Loucy (cell line): ENCODE data around the gene TMEM176A.
"Not testable (repeated sequence)": the region's sequence is repeated elsewhere in the genome, so short reads cannot be mapped to it uniquely, and the experiment has no call there.

ENCODE experiments used
- H2AFZ ChIP-seq: fragments of 200-600 bp; sonication (generic); 2 replicates; pipeline ENCODE4 v1.6.0; 2016; ENCODE audit warnings: antibody characterized with exemption, mild to moderate bottlenecking, low read length, moderate library complexity
- H3F3A ChIP-seq: fragments of 200-600 bp; 2 replicates; pipeline ENCODE4 v1.6.0; 2016; ENCODE audit warnings: antibody characterized with exemption, low read depth, mild to moderate bottlenecking
- H3K27me3 ChIP-seq: fragments of 200-600 bp; sonication (generic); 2 replicates; pipeline ENCODE4 v1.6.1; 2014; ENCODE audit warnings: low read length, mild to moderate bottlenecking; ENCODE audit not compliant: insufficient read depth, poor library complexity, severe bottlenecking
- H3K36me3 ChIP-seq: fragments of 200-600 bp; sonication (generic); 2 replicates; pipeline ENCODE4 v1.6.1; 2016; ENCODE audit warnings: low read length; ENCODE audit not compliant: insufficient read depth
- H3K4me1 ChIP-seq: fragments of 200-600 bp; sonication (generic); 2 replicates; pipeline ENCODE4 v1.5.1; 2014; ENCODE audit warnings: low read length, mild to moderate bottlenecking; ENCODE audit not compliant: insufficient read depth, poor library complexity, severe bottlenecking
- H3K4me2 ChIP-seq: fragments of 200-600 bp; sonication (generic); 2 replicates; pipeline ENCODE4 v1.6.0; 2014; ENCODE audit warnings: antibody characterized with exemption, low read length, low read depth, mild to moderate bottlenecking; ENCODE audit not compliant: poor library complexity, severe bottlenecking
- H3K4me3 ChIP-seq: fragments of 200-600 bp; sonication (generic); 2 replicates; pipeline ENCODE4 v1.5.1; 2014; ENCODE audit warnings: low read length, mild to moderate bottlenecking, mixed read lengths; ENCODE audit not compliant: poor library complexity, severe bottlenecking
- H3K79me2 ChIP-seq: fragments of 200-600 bp; sonication (generic); 2 replicates; pipeline ENCODE4 v1.6.1; 2014; ENCODE audit warnings: low read length; ENCODE audit not compliant: insufficient read depth
- H3K9ac ChIP-seq: fragments of 200-600 bp; sonication (generic); 2 replicates; pipeline ENCODE4 v1.6.0; 2014; ENCODE audit warnings: mild to moderate bottlenecking, low read depth, low read length, moderate library complexity; ENCODE audit not compliant: poor library complexity, severe bottlenecking
- H3K9me2 ChIP-seq: fragments of 200-600 bp; sonication (generic); replicated peaks from 2 replicates; pipeline ENCODE4 v1.6.1; 2016; ENCODE audit warnings: low read depth, low read length, mixed read lengths
- H3K9me3 ChIP-seq: fragments of 200-600 bp; sonication (generic); 2 replicates; pipeline ENCODE4 v1.6.1; 2014; ENCODE audit warnings: mild to moderate bottlenecking, antibody characterized with exemption, low read length, low read depth; ENCODE audit not compliant: insufficient read depth
- H4K20me1 ChIP-seq: fragments of 200-600 bp; sonication (generic); 2 replicates; pipeline ENCODE4 v1.6.0; 2014; ENCODE audit warnings: antibody characterized with exemption, low read length, mild to moderate bottlenecking; ENCODE audit not compliant: insufficient read depth, poor library complexity, severe bottlenecking
- EZH2phosphoT487 ChIP-seq: fragments of 200-600 bp; IDR thresholded peaks from 2 replicates; pipeline ENCODE4 v1.6.1; 2018; ENCODE audit warnings: antibody characterized with exemption, mild to moderate bottlenecking, moderate library complexity, borderline replicate concordance
- TF ChIP-seq, protein P1 (sequence below): fragments of 200-600 bp; sonication (generic); conservative IDR thresholded peaks from 2 replicates; pipeline ENCODE4 v1.5.1; 2014; ENCODE audit warnings: mild to moderate bottlenecking, antibody characterized with exemption, low read length

Gene TMEM176A

DNA sequence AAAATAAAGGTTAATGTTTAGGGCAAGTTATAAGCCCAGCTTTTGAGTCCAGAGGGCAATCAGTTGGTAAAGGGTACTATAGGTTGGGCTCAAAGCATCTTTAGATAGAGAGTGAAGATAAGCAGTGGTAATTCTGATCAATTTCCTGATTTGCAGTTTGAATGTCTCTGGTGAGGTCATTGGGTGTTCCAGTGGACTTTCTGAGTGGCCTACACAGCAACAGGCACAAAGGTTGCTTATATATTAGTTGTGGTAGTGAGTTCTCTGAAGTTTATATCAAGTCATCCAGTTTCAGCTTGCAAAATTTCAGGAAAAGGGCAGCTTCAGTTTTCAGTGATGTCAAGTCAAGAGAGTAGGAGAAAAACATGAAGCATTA lies 34.2 kb upstream of the TMEM176A start:
- H3K27me3 ChIP-seq, result no peaks in the 10 kb centered on the region
- H4K20me1 ChIP-seq, result no peaks in the 10 kb centered on the region
- H3K9me2 ChIP-seq, result no peaks in the 10 kb centered on the region
- no peaks in the 10 kb centered on the region for H3K79me2 ChIP-seq
- no peak overlapping the region for H3K4me2 ChIP-seq
- no peak overlapping the region for H3K9ac ChIP-seq
- H3K9me3 ChIP-seq, result no peaks in the 10 kb centered on the region
- H3K36me3 ChIP-seq, result no peaks in the 10 kb centered on the region
- no peak overlapping the region for H3K4me3 ChIP-seq
- no peaks in the 10 kb centered on the region for H3K4me1 ChIP-seq
- no peak overlapping the region for H2AFZ ChIP-seq
- H3F3A ChIP-seq, result no peaks in the 10 kb centered on the region
- TF ChIP-seq, protein P1, sequence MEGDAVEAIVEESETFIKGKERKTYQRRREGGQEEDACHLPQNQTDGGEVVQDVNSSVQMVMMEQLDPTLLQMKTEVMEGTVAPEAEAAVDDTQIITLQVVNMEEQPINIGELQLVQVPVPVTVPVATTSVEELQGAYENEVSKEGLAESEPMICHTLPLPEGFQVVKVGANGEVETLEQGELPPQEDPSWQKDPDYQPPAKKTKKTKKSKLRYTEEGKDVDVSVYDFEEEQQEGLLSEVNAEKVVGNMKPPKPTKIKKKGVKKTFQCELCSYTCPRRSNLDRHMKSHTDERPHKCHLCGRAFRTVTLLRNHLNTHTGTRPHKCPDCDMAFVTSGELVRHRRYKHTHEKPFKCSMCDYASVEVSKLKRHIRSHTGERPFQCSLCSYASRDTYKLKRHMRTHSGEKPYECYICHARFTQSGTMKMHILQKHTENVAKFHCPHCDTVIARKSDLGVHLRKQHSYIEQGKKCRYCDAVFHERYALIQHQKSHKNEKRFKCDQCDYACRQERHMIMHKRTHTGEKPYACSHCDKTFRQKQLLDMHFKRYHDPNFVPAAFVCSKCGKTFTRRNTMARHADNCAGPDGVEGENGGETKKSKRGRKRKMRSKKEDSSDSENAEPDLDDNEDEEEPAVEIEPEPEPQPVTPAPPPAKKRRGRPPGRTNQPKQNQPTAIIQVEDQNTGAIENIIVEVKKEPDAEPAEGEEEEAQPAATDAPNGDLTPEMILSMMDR, result no peak
- TF ChIP-seq EZH2phosphoT487, result no peak

DNA sequence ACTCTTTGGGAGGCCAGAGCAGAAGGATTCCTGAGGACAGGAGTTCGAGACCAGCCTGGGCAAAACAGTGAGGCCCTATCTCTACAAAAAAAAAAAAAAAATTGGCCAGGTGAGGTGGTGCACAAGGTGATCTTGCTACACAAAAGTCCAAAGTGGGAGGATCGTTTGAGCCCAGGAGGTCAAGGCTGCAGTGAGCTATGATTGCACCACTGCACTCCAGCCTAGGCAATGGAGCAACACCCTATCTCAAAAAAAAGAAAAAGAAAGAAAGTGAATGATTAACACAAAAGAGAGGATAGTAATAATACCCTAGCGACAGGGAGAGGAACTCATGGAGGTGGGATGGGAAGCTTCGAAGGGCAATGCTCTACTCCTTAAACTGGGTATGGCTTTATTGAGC lies 30.8 kb upstream of the TMEM176A start:
- Histone ChIP-seq H3K9ac (no peak overlapping the region), H4K20me1 (no peaks in the 10 kb centered on the region), H3K36me3 (no peaks in the 10 kb centered on the region), H3K79me2 (no peaks in the 10 kb centered on the region), H3K4me1 (no peaks in the 10 kb centered on the region), H3K4me3 (no peak overlapping the region), H3K9me3 (no peaks in the 10 kb centered on the region), H3K9me2 (no peaks in the 10 kb centered on the region), H2AFZ (no peak overlapping the region), H3K27me3 (no peaks in the 10 kb centered on the region), H3K4me2 (no peak overlapping the region), H3F3A (no peaks in the 10 kb centered on the region)
- TF ChIP-seq, protein P1, result no peak
- no peak for TF ChIP-seq EZH2phosphoT487

DNA sequence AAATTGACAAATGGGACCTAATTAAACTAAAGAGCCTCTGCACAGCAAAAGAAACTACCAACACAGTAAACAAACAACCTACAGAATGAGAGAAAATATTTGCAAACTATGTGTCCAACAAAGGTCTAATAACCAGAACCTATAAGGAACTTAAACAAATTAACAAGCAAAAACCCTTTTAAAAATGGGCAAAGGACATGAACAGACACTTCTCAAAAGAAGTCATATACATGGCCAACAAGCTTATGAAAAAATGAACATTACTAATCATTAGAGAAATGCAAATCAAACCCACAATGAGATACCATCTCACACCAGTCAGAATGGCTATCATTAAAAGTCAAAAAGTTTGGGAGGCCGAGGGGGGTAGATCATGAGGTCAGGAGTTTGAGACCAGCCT lies 26.4 kb upstream of the TMEM176A start:
- not testable (repeated sequence) for H3K4me2 ChIP-seq, H3K4me3 ChIP-seq, H3K9ac ChIP-seq, H3K27me3 ChIP-seq, H3K9me3 ChIP-seq, H4K20me1 ChIP-seq, H3K79me2 ChIP-seq, H3K9me2 ChIP-seq, H2AFZ ChIP-seq, H3K36me3 ChIP-seq, H3K4me1 ChIP-seq, H3F3A ChIP-seq

DNA sequence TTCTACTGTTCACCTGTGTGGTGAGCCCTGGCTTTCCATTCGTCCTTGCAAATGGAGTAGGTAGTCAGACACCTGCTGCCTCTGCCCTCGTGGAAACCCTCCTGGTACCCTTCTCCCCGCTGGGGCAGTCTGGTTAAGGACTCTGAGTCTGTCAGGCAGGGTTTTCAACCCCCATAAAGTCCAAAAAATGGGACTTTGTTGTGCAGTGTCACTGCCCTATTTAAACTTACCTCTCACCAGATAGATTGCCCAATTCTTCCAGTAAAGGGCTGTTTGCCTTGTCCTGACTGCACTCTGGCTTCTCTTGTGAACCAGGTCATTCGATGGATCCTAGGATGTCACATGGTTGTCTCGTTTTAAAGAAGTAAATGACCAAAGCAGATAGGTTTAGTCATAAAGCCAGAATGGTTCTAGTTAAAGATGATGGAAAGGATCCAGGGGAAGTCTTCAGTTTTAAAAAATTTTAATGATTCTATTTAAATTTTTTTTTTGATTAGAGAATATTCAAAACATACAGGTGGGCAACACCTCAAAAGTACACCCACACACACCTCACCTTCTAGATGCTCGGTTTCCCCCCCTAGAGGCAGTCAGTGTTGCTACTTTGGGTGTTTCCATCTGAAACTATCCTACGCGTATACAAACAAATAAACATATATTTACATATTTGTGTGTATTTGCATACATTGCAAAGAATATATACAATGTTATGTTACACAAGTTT lies 22.4 kb upstream of the TMEM176A start:
- no peaks in the 10 kb centered on the region for H3K79me2 ChIP-seq
- no peaks in the 10 kb centered on the region for H3K27me3 ChIP-seq
- no peaks in the 10 kb centered on the region for H3K9me3 ChIP-seq
- no peak overlapping the region for H2AFZ ChIP-seq
- H3K4me3 ChIP-seq, result no peak overlapping the region
- no peaks in the 10 kb centered on the region for H3K36me3 ChIP-seq
- H3K9me2 ChIP-seq, result no peaks in the 10 kb centered on the region
- peak overlapping the region; percentile 29 for H3K4me2 ChIP-seq
- no peaks in the 10 kb centered on the region for H3F3A ChIP-seq
- TF ChIP-seq, protein P1, result no peak
- no peak for TF ChIP-seq EZH2phosphoT487
- H3K9ac ChIP-seq, result no peak overlapping the region
- no peaks in the 10 kb centered on the region for H3K4me1 ChIP-seq
- H4K20me1 ChIP-seq, result no peaks in the 10 kb centered on the region
